MCF 10A (cell line): ENCODE results near the gene TUBA3E. TPM values are rescaled to one million over a fixed set of nuclear protein-coding genes. Genes with fewer than 3 reads are reported as not detected.
"Not testable (repeated sequence)": the region's sequence is repeated elsewhere in the genome, so short reads cannot be mapped to it uniquely, and the experiment has no call there.

ENCODE experiments used
- BruUV-seq: library from RNA; stranded (reverse); fragments of 400-500 nt; replicated peaks from 2 replicates; lab custom pipeline; 2021; lab: Mats Ljungman, UMichigan
- CTCF ChIA-PET: fragments of 300-600 bp; sonication (Branson Sonifier 250); formaldehyde crosslinking; extraction: SDS; loops from one replicate; lab custom pipeline; 2021; ENCODE audit warnings: antibody characterized with exemption, inconsistent platforms; lab: Yijun Ruan, JAX
- POLR2A ChIA-PET: fragments of 300-600, 350-650 bp; sonication (Branson Sonifier 250); formaldehyde crosslinking; extraction: SDS; loops from one replicate; lab custom pipeline; 2020; ENCODE audit warnings: antibody characterized with exemption, inconsistent platforms; lab: Yijun Ruan, JAX
- DNase-seq: peaks from one replicate; pipeline ENCODE4 v3.0.0-alpha.2; 2018; ENCODE audit not compliant: unreplicated experiment
- H3K27ac Mint-ChIP-seq: one replicate; pipeline ENCODE4 v1.8.0; 2022; ENCODE audit warnings: mild to moderate bottlenecking, low read depth, mixed read lengths; ENCODE audit not compliant: unreplicated experiment
- H3K27me3 Mint-ChIP-seq: one replicate; pipeline ENCODE4 v1.8.0; 2022; ENCODE audit warnings: mixed read lengths; ENCODE audit not compliant: insufficient read depth, unreplicated experiment
- H3K36me3 Mint-ChIP-seq: one replicate; pipeline ENCODE4 v1.8.0; 2022; ENCODE audit warnings: mild to moderate bottlenecking, moderate library complexity, mixed read lengths; ENCODE audit not compliant: insufficient read depth, unreplicated experiment
- H3K4me1 Mint-ChIP-seq: one replicate; pipeline ENCODE4 v1.8.0; 2022; ENCODE audit warnings: mixed read lengths; ENCODE audit not compliant: insufficient read depth, unreplicated experiment
- H3K4me3 Mint-ChIP-seq: one replicate; pipeline ENCODE4 v1.8.0; 2022; ENCODE audit warnings: mild to moderate bottlenecking, moderate library complexity, mixed read lengths; ENCODE audit not compliant: unreplicated experiment
- H3K9me3 Mint-ChIP-seq: one replicate; pipeline ENCODE4 v1.8.0; 2022; ENCODE audit warnings: mixed read lengths; ENCODE audit not compliant: unreplicated experiment
- CTCF ChIP-seq: fragments of 200-600 bp; IDR thresholded peaks from one replicate; pipeline ENCODE4 v1.8.0; 2022; ENCODE audit warnings: antibody characterized with exemption, mild to moderate bottlenecking; ENCODE audit not compliant: unreplicated experiment
- intact Hi-C: fragments of 100-400 bp; cut with micrococcal nuclease; formaldehyde crosslinking; loops from 2 replicates; pipeline ENCODE4 v1.14.1; 2022
- total RNA-seq: library from RNA; stranded (reverse); gene quantifications from 2 replicates; pipeline ENCODE4 v1.2.3, GENCODE V29; 2022

The TUBA3E gene
- total RNA-seq, 1 experiment from 2014 or later = not detected

DNA sequence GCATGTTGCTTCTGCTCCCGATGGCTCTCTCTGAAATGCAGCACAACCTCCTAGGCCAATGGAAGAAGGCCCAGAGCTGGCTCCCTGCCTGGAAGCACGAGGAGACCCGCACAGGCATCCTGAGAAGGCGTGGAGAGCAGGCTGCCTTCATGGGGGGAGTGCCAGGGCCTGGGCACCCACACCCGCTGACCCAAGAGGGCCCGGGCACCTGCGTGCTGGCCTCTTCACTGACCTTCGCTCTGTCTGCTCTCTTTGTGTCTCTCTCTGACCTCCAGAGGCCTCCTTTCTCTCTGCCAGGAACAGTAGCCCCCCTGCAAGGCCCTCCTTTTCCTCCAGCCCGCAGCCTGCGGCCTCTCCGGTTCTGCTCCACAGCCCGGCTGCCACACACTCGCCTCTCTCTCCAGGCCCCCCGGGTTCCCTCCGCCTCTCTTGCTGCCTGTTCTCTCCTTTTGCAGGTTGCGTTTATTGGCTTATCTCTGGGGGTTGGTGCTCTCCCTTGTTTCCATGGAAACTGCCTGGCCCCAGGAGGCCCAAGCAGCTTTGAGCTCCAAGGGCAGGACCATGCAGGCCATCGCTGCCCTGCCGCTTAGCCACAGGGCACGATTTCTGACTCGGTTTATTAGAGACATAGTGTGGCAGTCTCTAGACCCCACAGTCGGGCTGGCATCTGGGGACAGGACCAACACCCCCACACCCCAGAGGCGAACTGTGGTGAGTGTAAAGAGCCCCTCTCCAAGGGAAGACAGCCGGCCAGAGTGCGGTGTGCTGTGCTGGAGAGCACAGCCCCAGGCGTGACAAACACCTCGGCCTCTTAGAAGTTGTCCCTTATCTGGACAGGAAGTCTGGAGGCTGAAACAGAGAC is 14.5 kb downstream of the TUBA3E start:
- peak overlapping the region; percentile 82 for H3K27ac Mint-ChIP-seq
- TF ChIP-seq CTCF = no peak
- CTCF ChIA-PET = interaction anchor here (5.7 kb wide), 1 partner anchor 151 kb away, joined by 90 read pairs; no protein-coding TSS in a partner anchor
- BruUV-seq = no TSS peak
- intact Hi-C loops = loop anchor here (10.0 kb wide), 1 partner anchor 71 kb away; no protein-coding TSS in a partner anchor
- POLR2A ChIA-PET = no interaction called here
- DNase-seq = peak; percentile 7
- peaks cover 5% of the 10 kb centered on the region for H3K4me1 Mint-ChIP-seq
- H3K9me3 Mint-ChIP-seq = no peaks in the 10 kb centered on the region
- no peaks in the 10 kb centered on the region for H3K27me3 Mint-ChIP-seq
- peak overlapping the region; percentile 76 for H3K4me3 Mint-ChIP-seq
- peaks cover 15% of the 10 kb centered on the region for H3K36me3 Mint-ChIP-seq

DNA sequence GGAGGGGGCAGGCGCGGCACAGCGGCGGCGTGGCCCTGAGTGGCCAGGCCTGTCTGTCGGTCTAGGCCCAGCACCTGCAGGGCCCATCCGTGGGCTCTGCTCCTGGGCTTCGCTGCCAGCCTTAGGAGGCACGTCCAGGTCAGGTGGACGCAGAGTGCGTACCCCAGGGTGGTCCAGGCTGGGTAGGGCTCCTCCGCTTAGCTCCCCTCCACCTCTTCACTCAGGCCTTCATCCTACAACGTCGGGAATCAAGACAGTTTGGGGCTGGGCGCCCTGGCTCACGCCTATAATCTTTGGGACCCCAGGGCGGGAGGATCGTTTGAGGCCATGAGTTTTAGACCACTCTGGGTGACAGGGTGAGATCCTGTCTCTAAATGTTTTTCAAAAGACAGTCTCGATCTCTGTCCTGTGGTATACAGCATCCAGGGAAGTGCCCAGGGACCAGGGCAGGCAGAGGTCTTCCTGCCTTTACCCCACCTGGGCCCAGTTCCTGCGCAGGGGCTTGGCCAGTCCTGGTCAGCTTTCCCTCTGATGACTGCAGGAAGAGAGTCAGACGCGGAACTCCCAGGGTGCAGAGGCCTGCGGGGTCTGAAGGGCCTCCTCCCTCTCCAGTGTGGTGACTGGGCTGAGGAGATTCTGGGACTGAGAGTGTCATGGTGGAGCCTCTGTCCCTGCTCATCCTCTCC is 15.3 kb downstream of the TUBA3E start:
- peak; percentile 13 for DNase-seq
- ChIA-PET CTCF (interaction anchor here (0.6 to 5.7 kb wide), 4 partner anchors 145 to 581 kb away, joined by 3 to 90 read pairs (median 10); no protein-coding TSS in a partner anchor), POLR2A (interaction anchor here (1.3 to 4.0 kb wide), 4 partner anchors 145 to 159 kb away, joined by 8 to 61 read pairs (median 20); partner anchors contain the start of gene IMP4)
- H3K4me1 Mint-ChIP-seq, H3K27me3 Mint-ChIP-seq, H3K9me3 Mint-ChIP-seq, BruUV-seq: not testable (repeated sequence)
- peak overlapping the region; percentile 82 for H3K27ac Mint-ChIP-seq
- peaks cover 16% of the 10 kb centered on the region for H3K36me3 Mint-ChIP-seq
- peak overlapping the region; percentile 76 for H3K4me3 Mint-ChIP-seq
- intact Hi-C loops = loop anchor here (10.0 kb wide), 1 partner anchor 72 kb away; no protein-coding TSS in a partner anchor

DNA sequence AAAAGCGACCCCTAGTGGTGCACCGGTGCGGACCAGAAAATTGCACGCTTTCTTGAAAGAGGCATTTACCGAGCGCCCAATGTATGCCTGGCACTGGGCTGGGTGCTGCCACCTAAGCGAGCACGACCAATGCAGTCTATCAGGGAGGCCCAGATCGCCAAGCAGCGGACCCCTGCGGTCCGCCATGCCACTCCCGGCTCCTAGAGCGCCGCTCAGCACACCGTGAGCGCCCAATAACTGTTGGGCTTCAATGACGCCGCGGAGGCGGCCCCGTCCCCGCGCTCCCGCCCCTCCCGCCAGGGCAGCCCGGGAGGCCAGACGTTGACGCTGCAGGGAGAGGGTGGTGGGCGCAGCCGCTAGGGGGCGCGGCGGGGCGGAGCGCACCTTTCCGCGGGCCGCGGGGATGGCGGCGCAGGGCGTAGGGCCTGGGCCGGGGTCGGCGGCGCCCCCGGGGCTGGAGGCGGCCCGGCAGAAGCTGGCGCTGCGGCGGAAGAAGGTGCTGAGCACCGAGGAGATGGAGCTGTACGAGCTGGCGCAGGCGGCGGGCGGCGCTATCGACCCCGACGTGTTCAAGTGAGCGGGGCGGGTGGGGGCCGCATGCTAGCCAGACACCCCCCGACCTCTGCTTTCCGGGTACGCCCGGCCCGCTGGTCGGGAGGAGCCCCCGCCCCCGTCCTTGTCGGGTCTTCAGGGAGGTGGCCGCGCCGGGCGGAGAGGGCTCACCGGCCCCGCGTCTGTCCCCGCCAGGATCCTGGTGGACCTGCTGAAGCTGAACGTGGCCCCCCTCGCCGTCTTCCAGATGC is 16.2 kb downstream of the TUBA3E start, which contains the start of gene MZT2B:
TSS of gene MZT2B (plus strand) at position 383 of the 803 bp plus-strand sequence. CDS start at position 404, 21 bp downstream.
- H3K36me3 Mint-ChIP-seq = peaks cover 16% of the 10 kb centered on the region
- H3K4me1 Mint-ChIP-seq, H3K27me3 Mint-ChIP-seq, H3K9me3 Mint-ChIP-seq: not testable (repeated sequence)
- ChIA-PET CTCF (interaction anchor here (0.6 to 5.7 kb wide), 7 partner anchors 146 to 582 kb away, joined by 3 to 90 read pairs (median 4); partner anchors contain the start of genes IMP4 and PTPN18), POLR2A (interaction anchor here (0.9 to 4.0 kb wide), 10 partner anchors 9 to 173 kb away, joined by 3 to 61 read pairs (median 6); partner anchors contain the start of gene IMP4)
- H3K27ac Mint-ChIP-seq = peak within 1 kb of the TSS; percentile 92
- BruUV-seq = TSS peak; percentile 57
- DNase-seq = peak; percentile 85
- H3K4me3 Mint-ChIP-seq = peak within 1 kb of the TSS; percentile 85
- peak; percentile 52 for TF ChIP-seq CTCF
- intact Hi-C loops = loop anchor here (1.0 to 10.0 kb wide), 2 partner anchors 73 to 150 kb away; no protein-coding TSS in a partner anchor
